NB4 (cell line): ENCODE data around the gene PCDH10.

ENCODE experiments used
- DNase-seq: peaks from one replicate; pipeline ENCODE4 v3.0.0; 2010; ENCODE audit warnings: low read depth
- H3K4me3 ChIP-seq: one replicate; pipeline ENCODE4 v1.5.1; 2011; ENCODE audit warnings: mild to moderate bottlenecking, low read depth, low read length, moderate library complexity
- CTCF ChIP-seq: IDR thresholded peaks from one replicate; pipeline ENCODE4 v1.5.1; 2012; ENCODE audit warnings: low read depth, low read length
- MAX ChIP-seq: IDR thresholded peaks from 2 replicates; pipeline ENCODE4 v1.6.1; 2011; ENCODE audit warnings: low read depth, low read length
- MYC ChIP-seq: IDR thresholded peaks from 2 replicates; pipeline ENCODE4 v1.6.1; 2011; ENCODE audit warnings: low read depth, low read length
- POLR2A ChIP-seq: IDR thresholded peaks from 2 replicates; pipeline ENCODE4 v1.6.1; 2011; ENCODE audit warnings: mild to moderate bottlenecking; ENCODE audit not compliant: insufficient read length; ENCODE audit errors: extremely low read depth

PCDH10 gene

GRCh38 chr4:133143775-133144430 lies 5.2 kb upstream of the PCDH10 start:
- TF ChIP-seq CTCF = no peak
- DNase-seq = no peak
- no peak overlapping the region for H3K4me3 ChIP-seq

GRCh38 chr4:133145241-133145640 lies 3.9 kb upstream of the PCDH10 start:
- no peak overlapping the region for H3K4me3 ChIP-seq
- no peak for TF ChIP-seq MAX
- TF ChIP-seq CTCF = no peak
- no peak for TF ChIP-seq POLR2A
- no peak for TF ChIP-seq MYC
- DNase-seq = no peak

GRCh38 chr4:133145758-133146573 lies 3.1 kb upstream of the PCDH10 start:
- no peak overlapping the region for H3K4me3 ChIP-seq
- no peak for DNase-seq
- TF ChIP-seq POLR2A = no peak

GRCh38 chr4:133146574-133147241 lies 2.4 kb upstream of the PCDH10 start:
- TF ChIP-seq CTCF (peak; percentile 78), POLR2A (no peak)
- DNase-seq = peak; percentile 25
- no peak overlapping the region for H3K4me3 ChIP-seq

- H3K4me3 ChIP-seq = no peak overlapping the region
- TF ChIP-seq MAX (no peak), POLR2A (no peak), MYC (no peak), CTCF (no peak)
- no peak for DNase-seq
These were observed 1.7 kb upstream of the PCDH10 start for GRCh38 chr4:133147286-133147821.

GRCh38 chr4:133147921-133148689 lies 989 bp upstream of the PCDH10 start:
- H3K4me3 ChIP-seq = no peak overlapping the region
- TF ChIP-seq MAX (no peak), POLR2A (no peak), CTCF (no peak), MYC (no peak)
- DNase-seq = no peak
